ENCODE results near the gene CCDC149. TPM values are rescaled to one million over a fixed set of nuclear protein-coding genes. Genes with fewer than 3 reads are reported as not detected.

Gene CCDC149
- total and polyA plus RNA-seq, 4 donors = 1.4 to 11.2 (median 3.4) TPM

GRCh38 chr4:24801136-24801855, 111.5 kb downstream of the CCDC149 start:
- Histone ChIP-seq H3K27me3 (ENCODE audit: control insufficient read depth in 4 of 4, insufficient read depth in 4 of 4, low read length in 3 of 4) (peaks cover 0 to 10% (median 6%) of the 10 kb centered on the region in 4 donors), H3K27ac (ENCODE audit: low read depth in 1 of 2, low read length in 2 of 2) (no peak overlapping the region), H3K9me3 (ENCODE audit: control insufficient read depth in 4 of 4, low read length in 3 of 4) (no peaks in the 10 kb centered on the region), H3K4me3 (ENCODE audit: low read depth in 1 of 3, low read length in 3 of 3) (peak overlapping the region in 1 of 3 donors; percentile 37), H3K36me3 (ENCODE audit: control insufficient read depth in 4 of 4, insufficient read depth in 3 of 4, low read depth in 1 of 4, low read length in 3 of 4) (no peaks in the 10 kb centered on the region), H3K9ac (ENCODE audit: low read depth in 1 of 2, low read length in 2 of 2) (no peak overlapping the region), H3K4me1 (ENCODE audit: control insufficient read depth in 4 of 4, insufficient read depth in 4 of 4, low read length in 3 of 4) (peaks cover 0 to 15% (median 7%) of the 10 kb centered on the region in 4 donors)
- 64% methylated on average over 10 of the region's 10 CpGs for WGBS
- no peak for TF ChIP-seq ATF3 (IDR thresholded peaks at IDR 0.05)
- TF ChIP-seq REST (IDR thresholded peaks at IDR 0.05) = no peak
- no peak for TF ChIP-seq CTCF (IDR thresholded peaks at IDR 0.05; ENCODE audit: low read depth, low read length, missing input control)
- TF ChIP-seq ZBTB33 (IDR thresholded peaks at IDR 0.05) = no peak
- TF ChIP-seq JUND (IDR thresholded peaks at IDR 0.05) = no peak
- TF ChIP-seq YY1 (IDR thresholded peaks at IDR 0.05) = no peak
- TF ChIP-seq SP1 (IDR thresholded peaks at IDR 0.05) = no peak
- TF ChIP-seq TAF1 (conservative IDR thresholded peaks at IDR 0.05) = no peak
- TF ChIP-seq HNF4G (IDR thresholded peaks at IDR 0.05) = no peak
- no peak for TF ChIP-seq EGR1 (IDR thresholded peaks at IDR 0.05; ENCODE audit: low read depth in 2 of 2)
- no peak for TF ChIP-seq FOXA2 (IDR thresholded peaks at IDR 0.05)
- no peak for TF ChIP-seq FOXA1 (IDR thresholded peaks at IDR 0.05)
- no peak for TF ChIP-seq RXRA (IDR thresholded peaks at IDR 0.05)
- no peak for TF ChIP-seq MAX (IDR thresholded peaks at IDR 0.05)
- TF ChIP-seq RAD21 (IDR thresholded peaks at IDR 0.05) = no peak
- no peak for TF ChIP-seq NR2F2 (IDR thresholded peaks at IDR 0.05)
- no peak for TF ChIP-seq GABPA (IDR thresholded peaks at IDR 0.05 in 1 of 2, conservative IDR thresholded peaks at IDR 0.05 in 1 of 2)
- DNase-seq (ENCODE audit: low spot score) = no peak

Measured in liver (tissue), 9 donors.